Liver (tissue), 9 donors: ENCODE results near the gene PTPRN2. TPM values are rescaled to one million over a fixed set of nuclear protein-coding genes. Genes with fewer than 3 reads are reported as not detected.

Experiments used
- DNase-seq: peaks from one replicate; pipeline ENCODE4 v3.0.0-alpha.2; 2017; ENCODE audit warnings: low spot score
- H3K27ac ChIP-seq, 2 donors: one replicate each; pipeline ENCODE4 v1.7.0; 2013; ENCODE audit warnings: inconsistent platforms in 2 of 2, low read length in 2 of 2, control low read depth in 1 of 2, low read depth in 1 of 2, mild to moderate bottlenecking in 1 of 2
- H3K27me3 ChIP-seq, 4 donors: one replicate each; pipeline versions ENCODE4 v1.6.1 to v1.7.0; 2013; ENCODE audit warnings: low read length in 3 of 4, inconsistent platforms in 1 of 4, mild to moderate bottlenecking in 1 of 4, moderate library complexity in 1 of 4; ENCODE audit not compliant: control insufficient read depth in 4 of 4, insufficient read depth in 4 of 4
- H3K36me3 ChIP-seq, 4 donors: one replicate each; pipeline versions ENCODE4 v1.6.1 to v1.7.0; 2013; ENCODE audit warnings: low read length in 3 of 4, mild to moderate bottlenecking in 3 of 4, low read depth in 1 of 4, moderate library complexity in 1 of 4; ENCODE audit not compliant: control insufficient read depth in 4 of 4, insufficient read depth in 3 of 4
- H3K4me1 ChIP-seq, 4 donors: one replicate each; pipeline versions ENCODE4 v1.6.1 to v1.7.0; 2013; ENCODE audit warnings: low read length in 3 of 4, mild to moderate bottlenecking in 3 of 4, moderate library complexity in 1 of 4; ENCODE audit not compliant: control insufficient read depth in 4 of 4, insufficient read depth in 4 of 4
- H3K4me3 ChIP-seq, 3 donors: one replicate each; pipeline versions ENCODE4 v1.6.1 to v1.7.0; 2013; ENCODE audit warnings: low read length in 3 of 3, control low read depth in 1 of 3, low read depth in 1 of 3, mild to moderate bottlenecking in 1 of 3
- H3K9ac ChIP-seq, 2 donors: one replicate each; pipeline ENCODE4 v1.7.0; 2013; ENCODE audit warnings: low read length in 2 of 2, mild to moderate bottlenecking in 2 of 2, moderate library complexity in 2 of 2, control low read depth in 1 of 2, low read depth in 1 of 2
- H3K9me3 ChIP-seq, 4 donors: one replicate each; pipeline versions ENCODE4 v1.6.1 to v1.7.0; 2013; ENCODE audit warnings: low read length in 3 of 4; ENCODE audit not compliant: control insufficient read depth in 4 of 4
- ATF3 ChIP-seq: IDR thresholded peaks from 2 replicates; pipeline ENCODE4 v1.6.1; 2016; ENCODE audit warnings: antibody characterized with exemption
- CTCF ChIP-seq: fragments of 150-350 bp; IDR thresholded peaks from 2 replicates; pipeline ENCODE4 v1.5.1; 2017; ENCODE audit warnings: improper control_type of control experiment, low read depth, low read length; ENCODE audit not compliant: missing input control
- FOXA1 ChIP-seq: IDR thresholded peaks from 2 replicates; pipeline ENCODE4 v1.6.1; 2016; ENCODE audit warnings: antibody characterized with exemption
- FOXA2 ChIP-seq: IDR thresholded peaks from 2 replicates; pipeline ENCODE4 v1.6.1; 2016; ENCODE audit warnings: antibody characterized with exemption
- GABPA ChIP-seq, 2 donors: IDR thresholded peaks in 1 of 2; conservative IDR thresholded peaks in 1 of 2; 2 replicates each; pipeline ENCODE4 v1.6.1; 2016; ENCODE audit warnings: antibody characterized with exemption in 2 of 2, mild to moderate bottlenecking in 1 of 2, moderate library complexity in 1 of 2
- HNF4A ChIP-seq, 2 donors: conservative IDR thresholded peaks; 2 replicates each; pipeline ENCODE4 v1.6.1; 2016; ENCODE audit warnings: antibody characterized with exemption in 2 of 2, mild to moderate bottlenecking in 2 of 2
- JUND ChIP-seq, 2 donors: IDR thresholded peaks; 2 replicates each; pipeline ENCODE4 v1.6.1; 2016; ENCODE audit warnings: antibody characterized with exemption in 2 of 2
- MAX ChIP-seq: IDR thresholded peaks from 2 replicates; pipeline ENCODE4 v1.6.1; 2016; ENCODE audit warnings: antibody characterized with exemption
- NR2F2 ChIP-seq: IDR thresholded peaks from 2 replicates; pipeline ENCODE4 v1.6.1; 2016; ENCODE audit warnings: antibody characterized with exemption
- RAD21 ChIP-seq, 2 donors: IDR thresholded peaks; 2 replicates each; pipeline ENCODE4 v1.6.1; 2016; ENCODE audit warnings: antibody characterized with exemption in 2 of 2, mild to moderate bottlenecking in 2 of 2
- REST ChIP-seq: IDR thresholded peaks from 2 replicates; pipeline ENCODE4 v1.6.1; 2016; ENCODE audit warnings: antibody characterized with exemption, mild to moderate bottlenecking
- SP1 ChIP-seq: IDR thresholded peaks from 2 replicates; pipeline ENCODE4 v1.6.1; 2018; ENCODE audit warnings: antibody characterized with exemption, mild to moderate bottlenecking
- TAF1 ChIP-seq: conservative IDR thresholded peaks from 2 replicates; pipeline ENCODE4 v1.6.1; 2016; ENCODE audit warnings: antibody characterized with exemption, mild to moderate bottlenecking
- YY1 ChIP-seq: IDR thresholded peaks from 2 replicates; pipeline ENCODE4 v1.6.1; 2016; ENCODE audit warnings: antibody characterized with exemption, mild to moderate bottlenecking
- WGBS: extraction: QIAGEN DNeasy Blood & Tissue Kit; methylation state at CpG from one replicate; pipeline ENCODE4 v1.1.7; 2013; 5-methylcytosine and 5-hydroxymethylcytosine counted together
- polyA plus RNA-seq, 2 donors: library from polyadenylated mRNA; stranded (reverse) in 1 of 2; unstranded in 1 of 2; fragments of 200-250 nt in 1 of 2; fragments of >200 nt in 1 of 2; fragmentation: Nextera tagmentation in 1 of 2; extraction: Ambion mirVana in 1 of 2; gene quantifications; one replicate each; pipeline versions ENCODE4 v1.2.1 to v1.2.3, GENCODE V29; 2013 to 2015
- total RNA-seq, 2 donors: library from RNA; depleted of rRNA; stranded (reverse); fragments of >200 nt; gene quantifications; one replicate each; pipeline ENCODE4 v1.2.3, GENCODE V29; 2014
- TF ChIP-seq, protein P1 (sequence below): IDR thresholded peaks from 2 replicates; pipeline ENCODE4 v1.6.1; 2016; ENCODE audit warnings: antibody characterized with exemption
- donor health status: healthy.
- donor health status: healthy.
- donor health status: healthy.
- donor health status: healthy.
- donor health status: healthy.

Gene PTPRN2
- total and polyA plus RNA-seq, 4 donors, result 0.75 to 1.9 (median 1.1) TPM

DNA sequence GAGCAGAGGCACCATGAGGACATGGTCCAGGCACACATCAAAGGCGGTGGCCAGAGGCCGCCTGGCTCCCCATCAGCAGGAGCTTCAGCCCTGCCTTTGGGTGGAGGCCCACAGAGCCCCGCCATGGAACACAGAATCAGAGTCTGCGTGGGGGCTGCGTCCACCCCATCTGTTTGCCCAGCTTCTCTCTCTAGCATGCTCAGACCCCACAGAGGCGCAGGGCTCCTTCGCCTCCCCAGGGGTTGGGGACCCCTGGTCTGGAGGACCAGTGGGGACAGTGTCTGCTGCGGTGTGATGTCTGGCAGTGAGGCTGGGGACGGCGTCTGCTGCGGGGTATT, 321.9 kb downstream of the PTPRN2 start:
- Histone ChIP-seq H3K27ac (no peak overlapping the region), H3K9me3 (no peaks in the 10 kb centered on the region), H3K4me1 (peaks cover 5 to 21% (median 15%) of the 10 kb centered on the region in 4 donors), H3K9ac (no peak overlapping the region), H3K27me3 (no peaks in the 10 kb centered on the region), H3K36me3 (no peaks in the 10 kb centered on the region), H3K4me3 (no peak overlapping the region)
- DNase-seq, result no peak
- TF ChIP-seq FOXA1, result no peak
- no peak for TF ChIP-seq TAF1
- no peak for TF ChIP-seq ATF3
- no peak for TF ChIP-seq FOXA2
- TF ChIP-seq SP1, result no peak
- no peak for TF ChIP-seq GABPA (IDR thresholded peaks at IDR 0.05 in 1 of 2, conservative IDR thresholded peaks at IDR 0.05 in 1 of 2)
- TF ChIP-seq JUND (IDR thresholded peaks at IDR 0.05), result no peak
- TF ChIP-seq, protein P1, sequence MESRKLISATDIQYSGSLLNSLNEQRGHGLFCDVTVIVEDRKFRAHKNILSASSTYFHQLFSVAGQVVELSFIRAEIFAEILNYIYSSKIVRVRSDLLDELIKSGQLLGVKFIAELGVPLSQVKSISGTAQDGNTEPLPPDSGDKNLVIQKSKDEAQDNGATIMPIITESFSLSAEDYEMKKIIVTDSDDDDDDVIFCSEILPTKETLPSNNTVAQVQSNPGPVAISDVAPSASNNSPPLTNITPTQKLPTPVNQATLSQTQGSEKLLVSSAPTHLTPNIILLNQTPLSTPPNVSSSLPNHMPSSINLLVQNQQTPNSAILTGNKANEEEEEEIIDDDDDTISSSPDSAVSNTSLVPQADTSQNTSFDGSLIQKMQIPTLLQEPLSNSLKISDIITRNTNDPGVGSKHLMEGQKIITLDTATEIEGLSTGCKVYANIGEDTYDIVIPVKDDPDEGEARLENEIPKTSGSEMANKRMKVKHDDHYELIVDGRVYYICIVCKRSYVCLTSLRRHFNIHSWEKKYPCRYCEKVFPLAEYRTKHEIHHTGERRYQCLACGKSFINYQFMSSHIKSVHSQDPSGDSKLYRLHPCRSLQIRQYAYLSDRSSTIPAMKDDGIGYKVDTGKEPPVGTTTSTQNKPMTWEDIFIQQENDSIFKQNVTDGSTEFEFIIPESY, result no peak
- TF ChIP-seq HNF4A (conservative IDR thresholded peaks at IDR 0.05), result no peak
- TF ChIP-seq CTCF, result no peak
- TF ChIP-seq RAD21 (IDR thresholded peaks at IDR 0.05), result no peak
- no peak for TF ChIP-seq REST
- TF ChIP-seq NR2F2, result no peak
- WGBS, result 87% methylated on average over 11 of the region's 11 CpGs

GRCh38 chr7:158264881-158265742, 322.5 kb downstream of the PTPRN2 start:
- DNase-seq, result no peak
- peaks cover 5 to 21% (median 15%) of the 10 kb centered on the region in 4 donors for H3K4me1 ChIP-seq
- no peaks in the 10 kb centered on the region for H3K36me3 ChIP-seq
- H3K27ac ChIP-seq, result peak overlapping the region in 1 of 2 donors; percentile 81
- WGBS, result 94% methylated on average over 13 of the region's 13 CpGs
- no peak overlapping the region for H3K4me3 ChIP-seq
- TF ChIP-seq SP1 (no peak), JUND (IDR thresholded peaks at IDR 0.05) (no peak), MAX (no peak), TAF1 (no peak), YY1 (no peak)
- H3K9ac ChIP-seq, result no peak overlapping the region
- no peaks in the 10 kb centered on the region for H3K9me3 ChIP-seq
- no peaks in the 10 kb centered on the region for H3K27me3 ChIP-seq
